Uterus (tissue), 2 donors: ENCODE results near the gene WDR86.

Experiments
- POLR2A ChIP-seq, 2 donors: fragments of 450-650 bp; IDR thresholded peaks; one replicate each; pipeline ENCODE4 v1.6.1; 2016; ENCODE audit warnings: antibody characterized with exemption in 2 of 2, mild to moderate bottlenecking in 1 of 2, moderate library complexity in 1 of 2
- TF ChIP-seq, protein P1 (sequence below), 4 experiments: fragments of 200-600 bp in 2 of 4; fragments of 450-650 bp in 2 of 4; sonication (generic) in 2 of 4; IDR thresholded peaks; one replicate each; pipeline ENCODE4 v1.5.1; 2016 to 2019; ENCODE audit warnings: antibody characterized with exemption in 4 of 4, mild to moderate bottlenecking in 2 of 4, moderate library complexity in 1 of 4

DNA sequence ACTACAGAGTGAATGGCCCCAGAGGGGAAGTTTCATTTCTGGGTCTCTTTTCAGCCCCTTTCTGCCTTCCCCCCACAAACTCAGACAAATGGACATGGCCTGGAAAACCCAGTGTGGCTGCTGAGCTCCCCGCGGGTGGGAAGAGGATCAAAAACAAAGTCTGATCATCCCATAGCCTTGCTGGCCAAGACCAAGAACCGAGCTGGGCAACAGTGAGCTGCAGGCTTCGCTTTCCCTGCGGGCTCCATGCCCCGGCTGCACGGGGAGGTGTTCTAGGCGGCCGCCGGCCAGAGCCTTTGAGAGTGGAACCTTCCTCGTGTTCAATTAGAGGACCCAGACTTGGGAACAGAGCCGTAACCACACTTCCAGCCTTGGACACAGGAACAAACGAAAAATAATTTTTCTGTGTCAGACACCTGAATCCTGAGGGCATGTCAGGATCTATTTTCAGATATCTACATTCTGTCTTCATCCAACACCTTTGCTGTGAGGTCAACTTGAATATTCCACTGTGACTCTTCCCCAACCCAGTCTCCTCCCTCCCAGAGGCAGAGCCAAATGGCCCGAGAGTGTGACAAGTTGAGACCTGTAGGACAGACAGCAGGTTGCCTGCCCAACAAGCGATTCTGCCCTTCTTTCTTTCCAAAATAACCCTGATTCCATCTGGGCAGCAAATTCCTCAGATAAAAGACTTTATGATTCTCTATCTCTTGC lies 26.0 kb downstream of the WDR86 start:
- TF ChIP-seq, protein P1, sequence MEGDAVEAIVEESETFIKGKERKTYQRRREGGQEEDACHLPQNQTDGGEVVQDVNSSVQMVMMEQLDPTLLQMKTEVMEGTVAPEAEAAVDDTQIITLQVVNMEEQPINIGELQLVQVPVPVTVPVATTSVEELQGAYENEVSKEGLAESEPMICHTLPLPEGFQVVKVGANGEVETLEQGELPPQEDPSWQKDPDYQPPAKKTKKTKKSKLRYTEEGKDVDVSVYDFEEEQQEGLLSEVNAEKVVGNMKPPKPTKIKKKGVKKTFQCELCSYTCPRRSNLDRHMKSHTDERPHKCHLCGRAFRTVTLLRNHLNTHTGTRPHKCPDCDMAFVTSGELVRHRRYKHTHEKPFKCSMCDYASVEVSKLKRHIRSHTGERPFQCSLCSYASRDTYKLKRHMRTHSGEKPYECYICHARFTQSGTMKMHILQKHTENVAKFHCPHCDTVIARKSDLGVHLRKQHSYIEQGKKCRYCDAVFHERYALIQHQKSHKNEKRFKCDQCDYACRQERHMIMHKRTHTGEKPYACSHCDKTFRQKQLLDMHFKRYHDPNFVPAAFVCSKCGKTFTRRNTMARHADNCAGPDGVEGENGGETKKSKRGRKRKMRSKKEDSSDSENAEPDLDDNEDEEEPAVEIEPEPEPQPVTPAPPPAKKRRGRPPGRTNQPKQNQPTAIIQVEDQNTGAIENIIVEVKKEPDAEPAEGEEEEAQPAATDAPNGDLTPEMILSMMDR (IDR thresholded peaks at IDR 0.05) = no peak
- no peak for TF ChIP-seq POLR2A (IDR thresholded peaks at IDR 0.05)
